H1 (cell line): Measurements from ENCODE around the gene ATAT1. TPM values are rescaled to one million over a fixed set of nuclear protein-coding genes. Genes with fewer than 3 reads are reported as not detected.

ENCODE experiments used
- BACH1 ChIP-seq: IDR thresholded peaks from 2 replicates; pipeline ENCODE4 v1.6.1; 2012; ENCODE audit warnings: low read length, improper control_type of control experiment
- CTBP2 ChIP-seq: IDR thresholded peaks from 2 replicates; pipeline ENCODE4 v1.7.0; 2011; ENCODE audit warnings: borderline replicate concordance, mild to moderate bottlenecking, moderate library complexity, mixed read lengths, low read length; ENCODE audit not compliant: insufficient read depth, insufficient read length
- EGR1 ChIP-seq: IDR thresholded peaks from 2 replicates; pipeline ENCODE4 v1.6.1; 2011; ENCODE audit warnings: low read depth, low read length, borderline replicate concordance
- HDAC2 ChIP-seq, 2 experiments: fragments of 300-600 bp in 1 of 2; sonication (generic) in 1 of 2; IDR thresholded peaks; 2 replicates each; pipeline ENCODE4 v1.6.1; 2011 to 2012; ENCODE audit warnings: low read depth in 2 of 2, low read length in 2 of 2, mild to moderate bottlenecking in 2 of 2, moderate library complexity in 2 of 2, borderline replicate concordance in 1 of 2, inconsistent platforms in 1 of 2
- KDM4A ChIP-seq: IDR thresholded peaks from one replicate; pipeline ENCODE4 v1.7.1; 2012; ENCODE audit warnings: low read depth, mild to moderate bottlenecking, moderate library complexity, low read length, inconsistent platforms; ENCODE audit not compliant: severe bottlenecking
- RFX5 ChIP-seq: IDR thresholded peaks from 2 replicates; pipeline ENCODE4 v1.6.1; 2011; ENCODE audit warnings: low read depth, low read length, improper control_type of control experiment, borderline replicate concordance
- SIN3A ChIP-seq, 2 experiments: IDR thresholded peaks in 1 of 2; conservative IDR thresholded peaks in 1 of 2; 2 replicates each; pipeline ENCODE4 v1.6.1; 2011 to 2012; ENCODE audit warnings: low read length in 2 of 2, improper control_type of control experiment in 1 of 2, low read depth in 1 of 2, mild to moderate bottlenecking in 1 of 2
- SP1 ChIP-seq: IDR thresholded peaks from 2 replicates; pipeline ENCODE4 v1.6.1; 2011; ENCODE audit warnings: low read depth, low read length
- SP2 ChIP-seq: IDR thresholded peaks from 2 replicates; pipeline ENCODE4 v1.6.1; 2012; ENCODE audit warnings: mild to moderate bottlenecking, low read length, inconsistent platforms
- TAF7 ChIP-seq: optimal IDR thresholded peaks from 2 replicates; pipeline ENCODE3; 2011; ENCODE audit warnings: low read depth, mild to moderate bottlenecking, inconsistent platforms, low read length, moderate library complexity, borderline replicate concordance
- polyA plus RNA-seq, 7 experiments: library from polyadenylated mRNA; depleted of rRNA in 3 of 7; stranded (reverse) in 5 of 7; unstranded in 2 of 7; fragments of >200 nt in 5 of 7; fragments of 200-250 nt in 2 of 7; gene quantifications; 1 replicate in 5 of 7; 2 replicates in 1 of 7; 4 replicates in 1 of 7; pipeline versions ENCODE4 v1.2.1 to v1.2.3, GENCODE V29; 2011 to 2013; ENCODE audit warnings: missing spikeins in 2 of 7, mixed read lengths in 2 of 7
- total RNA-seq: library from RNA; stranded (reverse); fragmentation: NEBNext Ultra II Directional; extraction: Animal tissue kit (Norgen Biotek cat#: 25700); gene quantifications from 2 replicates; pipeline ENCODE4 v1.2.1, GENCODE V29; 2021
- TF ChIP-seq, protein P1 (sequence below): IDR thresholded peaks from 2 replicates; pipeline ENCODE4 v1.6.1; 2012; ENCODE audit warnings: low read length, inconsistent platforms
- TF ChIP-seq, protein P2 (sequence below): IDR thresholded peaks from 2 replicates; pipeline ENCODE4 v1.6.1; 2012; ENCODE audit warnings: inconsistent platforms
- TF ChIP-seq, protein P3 (sequence below): IDR thresholded peaks from 2 replicates; pipeline ENCODE4 v1.6.1; 2011; ENCODE audit warnings: low read length, improper control_type of control experiment

The ATAT1 gene
- total and polyA plus RNA-seq, 2 of the 8 experiments (the other 6 are each of a cell fraction or from before 2014, with no cell fraction given): 14.4 to 14.6 TPM

DNA sequence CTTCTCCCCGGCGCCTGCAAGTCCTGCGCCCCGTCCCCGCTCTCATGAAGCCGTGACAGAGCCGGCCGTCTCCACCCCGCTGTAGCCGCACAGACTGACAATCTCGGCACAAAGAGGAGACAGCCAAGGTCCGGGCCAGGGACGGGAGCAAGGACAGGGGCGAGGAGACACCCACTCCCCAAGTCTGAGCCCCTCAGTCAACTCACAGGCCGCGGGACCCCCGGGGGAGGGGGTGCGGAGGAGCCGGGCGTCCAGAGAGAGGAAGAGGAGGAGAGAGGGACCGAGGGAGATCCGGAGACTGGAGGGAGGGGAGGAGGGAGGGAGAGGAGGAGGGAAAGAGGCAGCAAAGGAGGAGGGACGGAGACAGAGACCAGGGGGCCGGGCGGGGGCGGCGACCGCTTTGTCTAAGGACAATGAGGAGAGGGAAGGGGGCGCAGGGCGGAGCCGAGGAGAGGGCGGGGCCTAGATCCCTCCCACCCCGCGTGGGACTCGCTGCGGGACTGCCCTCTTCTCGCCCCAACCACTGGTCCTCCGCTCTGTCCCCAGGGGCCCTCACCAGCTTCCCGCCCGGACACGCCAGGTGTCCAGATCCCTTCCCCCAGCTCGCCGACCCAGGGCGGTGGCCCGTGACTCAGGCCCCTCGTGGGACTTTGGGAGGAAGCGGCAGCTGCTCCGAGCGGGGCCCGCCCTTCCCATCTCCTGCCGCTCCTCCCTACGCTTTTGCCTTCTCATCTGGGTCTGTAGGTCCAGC lies 60.4 kb downstream of the ATAT1 start (continued):
- TF ChIP-seq EGR1 (peak; percentile 97), CTBP2 (peak; percentile 83), KDM4A (peak; percentile 90), TAF7 (peak; percentile 16), HDAC2 (IDR thresholded peaks at IDR 0.05; ENCODE audit: borderline replicate concordance in 1 of 2, low read depth in 2 of 2, low read length in 2 of 2) (peak; percentile 26 to 79; a peak in 3 of 4 replicates), SP2 (no peak), RFX5 (no peak), BACH1 (peak; percentile 81), SP1 (0 out of 2 replicates have a peak, but pooled peaks have one; percentile 57), SIN3A (conservative IDR thresholded peaks at IDR 0.05 in 1 of 2, IDR thresholded peaks at IDR 0.05 in 1 of 2; ENCODE audit: low read depth in 1 of 2, low read length in 2 of 2) (peak; percentile 74 to 93; a peak in 3 of 4 replicates)
- TF ChIP-seq, protein P1, sequence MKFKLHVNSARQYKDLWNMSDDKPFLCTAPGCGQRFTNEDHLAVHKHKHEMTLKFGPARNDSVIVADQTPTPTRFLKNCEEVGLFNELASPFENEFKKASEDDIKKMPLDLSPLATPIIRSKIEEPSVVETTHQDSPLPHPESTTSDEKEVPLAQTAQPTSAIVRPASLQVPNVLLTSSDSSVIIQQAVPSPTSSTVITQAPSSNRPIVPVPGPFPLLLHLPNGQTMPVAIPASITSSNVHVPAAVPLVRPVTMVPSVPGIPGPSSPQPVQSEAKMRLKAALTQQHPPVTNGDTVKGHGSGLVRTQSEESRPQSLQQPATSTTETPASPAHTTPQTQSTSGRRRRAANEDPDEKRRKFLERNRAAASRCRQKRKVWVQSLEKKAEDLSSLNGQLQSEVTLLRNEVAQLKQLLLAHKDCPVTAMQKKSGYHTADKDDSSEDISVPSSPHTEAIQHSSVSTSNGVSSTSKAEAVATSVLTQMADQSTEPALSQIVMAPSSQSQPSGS: no peak
- TF ChIP-seq, protein P2, sequence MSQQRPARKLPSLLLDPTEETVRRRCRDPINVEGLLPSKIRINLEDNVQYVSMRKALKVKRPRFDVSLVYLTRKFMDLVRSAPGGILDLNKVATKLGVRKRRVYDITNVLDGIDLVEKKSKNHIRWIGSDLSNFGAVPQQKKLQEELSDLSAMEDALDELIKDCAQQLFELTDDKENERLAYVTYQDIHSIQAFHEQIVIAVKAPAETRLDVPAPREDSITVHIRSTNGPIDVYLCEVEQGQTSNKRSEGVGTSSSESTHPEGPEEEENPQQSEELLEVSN: no peak
- TF ChIP-seq, protein P3, sequence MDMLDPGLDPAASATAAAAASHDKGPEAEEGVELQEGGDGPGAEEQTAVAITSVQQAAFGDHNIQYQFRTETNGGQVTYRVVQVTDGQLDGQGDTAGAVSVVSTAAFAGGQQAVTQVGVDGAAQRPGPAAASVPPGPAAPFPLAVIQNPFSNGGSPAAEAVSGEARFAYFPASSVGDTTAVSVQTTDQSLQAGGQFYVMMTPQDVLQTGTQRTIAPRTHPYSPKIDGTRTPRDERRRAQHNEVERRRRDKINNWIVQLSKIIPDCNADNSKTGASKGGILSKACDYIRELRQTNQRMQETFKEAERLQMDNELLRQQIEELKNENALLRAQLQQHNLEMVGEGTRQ: no peak
